WTC11 (cell line): Measurements from ENCODE around the gene BBLN.

Experiments
- CBFB ChIP-seq: sonication (generic); formaldehyde crosslinking; IDR thresholded peaks from 2 replicates; pipeline ENCODE4 v1.8.1; 2022; ENCODE audit warnings: mild to moderate bottlenecking, low read depth, missing genetic modification reagents
- JUN ChIP-seq: sonication (generic); formaldehyde crosslinking; IDR thresholded peaks from 2 replicates; pipeline ENCODE4 v1.8.0; 2023; ENCODE audit warnings: mild to moderate bottlenecking, missing genetic modification reagents
- NFE2L1 ChIP-seq: sonication (generic); formaldehyde crosslinking; IDR thresholded peaks from 2 replicates; pipeline ENCODE4 v1.8.1; 2023; ENCODE audit warnings: missing genetic modification reagents
- ZNF219 ChIP-seq: sonication (generic); formaldehyde crosslinking; IDR thresholded peaks from 2 replicates; pipeline ENCODE4 v1.8.0; 2023; ENCODE audit warnings: missing genetic modification reagents, mild to moderate bottlenecking, borderline replicate concordance
- TF ChIP-seq, protein P1 (sequence below): fragments of 200-600 bp; IDR thresholded peaks from 2 replicates; pipeline ENCODE4 v1.8.0; 2022; ENCODE audit warnings: antibody characterized with exemption
- TF ChIP-seq, protein P2 (sequence below): sonication (generic); formaldehyde crosslinking; IDR thresholded peaks from 2 replicates; pipeline ENCODE4 v1.8.1; 2022; ENCODE audit warnings: missing genetic modification reagents, borderline replicate concordance
- TF ChIP-seq, protein P3 (sequence below): sonication (generic); formaldehyde crosslinking; IDR thresholded peaks from 2 replicates; pipeline ENCODE4 v1.8.0; 2022; ENCODE audit warnings: mild to moderate bottlenecking, missing genetic modification reagents
- TF ChIP-seq, protein P4 (sequence below): sonication (generic); formaldehyde crosslinking; IDR thresholded peaks from 2 replicates; pipeline ENCODE4 v1.8.0; 2022; ENCODE audit warnings: mild to moderate bottlenecking, missing genetic modification reagents

DNA sequence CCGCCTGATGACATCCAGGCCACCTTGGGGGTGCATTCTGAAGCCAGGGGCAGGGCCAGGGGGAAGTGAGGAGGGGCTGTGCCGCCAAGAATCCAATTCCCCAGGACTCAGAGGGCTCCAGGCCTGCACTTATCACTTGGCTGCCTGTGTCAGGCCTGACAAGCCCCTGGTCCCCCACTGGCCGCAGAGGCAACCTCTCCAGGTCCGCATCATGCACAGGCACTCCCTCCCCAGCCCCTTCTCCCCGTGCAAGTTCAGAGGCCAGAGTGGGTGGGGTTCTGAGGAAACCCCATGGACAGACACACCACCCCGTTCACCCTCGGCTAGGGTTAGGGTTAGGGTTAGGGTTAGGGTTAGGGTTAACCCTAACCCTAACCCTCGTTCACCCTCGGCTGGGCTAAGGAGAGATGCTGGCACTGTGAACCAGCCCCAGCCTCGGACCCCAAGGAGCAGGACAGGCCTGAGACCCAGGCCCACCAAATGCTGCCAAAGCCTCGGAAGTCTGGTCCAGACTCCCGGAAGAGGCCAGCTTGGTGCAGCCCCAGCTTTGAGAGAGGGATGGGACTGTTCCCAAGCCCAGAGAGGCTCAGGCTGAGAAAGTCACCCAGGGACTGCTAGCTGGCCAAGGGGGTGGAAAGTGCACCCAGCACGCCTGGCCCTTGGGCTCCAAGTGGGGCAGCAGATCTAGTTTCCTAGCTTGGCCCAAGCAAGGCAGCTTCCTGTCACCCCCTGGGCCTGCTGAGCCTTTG lies 5.9 kb upstream of the BBLN start:
- TF ChIP-seq, protein P1, sequence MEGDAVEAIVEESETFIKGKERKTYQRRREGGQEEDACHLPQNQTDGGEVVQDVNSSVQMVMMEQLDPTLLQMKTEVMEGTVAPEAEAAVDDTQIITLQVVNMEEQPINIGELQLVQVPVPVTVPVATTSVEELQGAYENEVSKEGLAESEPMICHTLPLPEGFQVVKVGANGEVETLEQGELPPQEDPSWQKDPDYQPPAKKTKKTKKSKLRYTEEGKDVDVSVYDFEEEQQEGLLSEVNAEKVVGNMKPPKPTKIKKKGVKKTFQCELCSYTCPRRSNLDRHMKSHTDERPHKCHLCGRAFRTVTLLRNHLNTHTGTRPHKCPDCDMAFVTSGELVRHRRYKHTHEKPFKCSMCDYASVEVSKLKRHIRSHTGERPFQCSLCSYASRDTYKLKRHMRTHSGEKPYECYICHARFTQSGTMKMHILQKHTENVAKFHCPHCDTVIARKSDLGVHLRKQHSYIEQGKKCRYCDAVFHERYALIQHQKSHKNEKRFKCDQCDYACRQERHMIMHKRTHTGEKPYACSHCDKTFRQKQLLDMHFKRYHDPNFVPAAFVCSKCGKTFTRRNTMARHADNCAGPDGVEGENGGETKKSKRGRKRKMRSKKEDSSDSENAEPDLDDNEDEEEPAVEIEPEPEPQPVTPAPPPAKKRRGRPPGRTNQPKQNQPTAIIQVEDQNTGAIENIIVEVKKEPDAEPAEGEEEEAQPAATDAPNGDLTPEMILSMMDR: no peak
- TF ChIP-seq, protein P2, sequence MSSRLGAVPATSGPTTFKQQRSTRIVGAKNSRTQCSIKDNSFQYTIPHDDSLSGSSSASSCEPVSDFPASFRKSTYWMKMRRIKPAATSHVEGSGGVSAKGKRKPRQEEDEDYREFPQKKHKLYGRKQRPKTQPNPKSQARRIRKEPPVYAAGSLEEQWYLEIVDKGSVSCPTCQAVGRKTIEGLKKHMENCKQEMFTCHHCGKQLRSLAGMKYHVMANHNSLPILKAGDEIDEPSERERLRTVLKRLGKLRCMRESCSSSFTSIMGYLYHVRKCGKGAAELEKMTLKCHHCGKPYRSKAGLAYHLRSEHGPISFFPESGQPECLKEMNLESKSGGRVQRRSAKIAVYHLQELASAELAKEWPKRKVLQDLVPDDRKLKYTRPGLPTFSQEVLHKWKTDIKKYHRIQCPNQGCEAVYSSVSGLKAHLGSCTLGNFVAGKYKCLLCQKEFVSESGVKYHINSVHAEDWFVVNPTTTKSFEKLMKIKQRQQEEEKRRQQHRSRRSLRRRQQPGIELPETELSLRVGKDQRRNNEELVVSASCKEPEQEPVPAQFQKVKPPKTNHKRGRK (CRISPR knock-in tag): no peak
- TF ChIP-seq NFE2L1 (CRISPR knock-in tag): no peak
- no peak for TF ChIP-seq JUN
- TF ChIP-seq, protein P3, sequence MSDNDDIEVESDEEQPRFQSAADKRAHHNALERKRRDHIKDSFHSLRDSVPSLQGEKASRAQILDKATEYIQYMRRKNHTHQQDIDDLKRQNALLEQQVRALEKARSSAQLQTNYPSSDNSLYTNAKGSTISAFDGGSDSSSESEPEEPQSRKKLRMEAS (CRISPR knock-in tag): no peak
- no peak for TF ChIP-seq CBFB (CRISPR knock-in tag)
- TF ChIP-seq, protein P4, sequence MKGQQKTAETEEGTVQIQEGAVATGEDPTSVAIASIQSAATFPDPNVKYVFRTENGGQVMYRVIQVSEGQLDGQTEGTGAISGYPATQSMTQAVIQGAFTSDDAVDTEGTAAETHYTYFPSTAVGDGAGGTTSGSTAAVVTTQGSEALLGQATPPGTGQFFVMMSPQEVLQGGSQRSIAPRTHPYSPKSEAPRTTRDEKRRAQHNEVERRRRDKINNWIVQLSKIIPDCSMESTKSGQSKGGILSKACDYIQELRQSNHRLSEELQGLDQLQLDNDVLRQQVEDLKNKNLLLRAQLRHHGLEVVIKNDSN: no peak
- no peak for TF ChIP-seq ZNF219
